PC-9 (cell line): ENCODE results near the gene LAP3. TPM values are rescaled to one million over a fixed set of nuclear protein-coding genes. Genes with fewer than 3 reads are reported as not detected.

Source experiments
- BruUV-seq: library from RNA; stranded (reverse); fragments of 400-500 nt; replicated peaks from 2 replicates; lab custom pipeline; 2021; lab: Mats Ljungman, UMichigan
- CTCF ChIA-PET: fragments of 300-600 bp; sonication (Branson Sonifier 250); formaldehyde crosslinking; loops from one replicate; lab custom pipeline; 2022; ENCODE audit warnings: antibody characterized with exemption; lab: Charles Lee
- POLR2A ChIA-PET: fragments of 300-600 bp; sonication (Branson Sonifier 250); formaldehyde crosslinking; loops from one replicate; lab custom pipeline; 2022; ENCODE audit warnings: antibody characterized with exemption; ENCODE audit not compliant: unreplicated experiment; lab: Charles Lee
- DNase-seq, 2 experiments: peaks; one replicate each; pipeline versions ENCODE4 v3.0.0 to v3.0.0-alpha.2; 2015 to 2022; ENCODE audit warnings: mixed read lengths in 1 of 2
- H2AFZ ChIP-seq: fragments of 200-600 bp; sonication (generic); 2 replicates; pipeline ENCODE4 v1.8.1; 2017; ENCODE audit warnings: antibody characterized with exemption
- H3F3A ChIP-seq: fragments of 200-600 bp; sonication (generic); 2 replicates; pipeline ENCODE4 v1.8.1; 2017; ENCODE audit warnings: antibody characterized with exemption, mild to moderate bottlenecking, low read depth; ENCODE audit not compliant: insufficient read depth
- H3K27ac ChIP-seq: fragments of 200-600 bp; sonication (generic); 2 replicates; pipeline ENCODE4 v1.6.1; 2016; ENCODE audit warnings: mixed run types
- H3K27me3 ChIP-seq: fragments of 200-600 bp; sonication (generic); 2 replicates; pipeline ENCODE4 v1.6.1; 2016; ENCODE audit warnings: low read depth, mixed run types; ENCODE audit not compliant: insufficient read depth
- H3K36me3 ChIP-seq: fragments of 200-600 bp; sonication (generic); 2 replicates; pipeline ENCODE4 v1.6.1; 2016; ENCODE audit warnings: low read depth, mixed run types
- H3K4me1 ChIP-seq: fragments of 200-600 bp; sonication (generic); replicated peaks from 2 replicates; pipeline ENCODE4 v1.6.1; 2016; ENCODE audit warnings: mixed run types; ENCODE audit not compliant: insufficient read depth
- H3K4me2 ChIP-seq: fragments of 200-600 bp; sonication (generic); 2 replicates; pipeline ENCODE4 v1.6.1; 2017; ENCODE audit warnings: mixed run types
- H3K4me3 ChIP-seq: fragments of 200-600 bp; sonication (generic); 2 replicates; pipeline ENCODE4 v1.6.1; 2016; ENCODE audit warnings: mixed run types
- H3K79me2 ChIP-seq: fragments of 200-600 bp; sonication (generic); 2 replicates; pipeline ENCODE4 v1.6.1; 2017; ENCODE audit warnings: low read depth, mixed run types
- H3K9me2 ChIP-seq: fragments of 200-600 bp; sonication (generic); 2 replicates; pipeline ENCODE4 v1.8.1; 2017; ENCODE audit warnings: mild to moderate bottlenecking; ENCODE audit not compliant: insufficient read depth
- H3K9me3 ChIP-seq: fragments of 200-600 bp; sonication (generic); 2 replicates; pipeline ENCODE4 v1.8.1; 2016; ENCODE audit warnings: low read depth; ENCODE audit not compliant: insufficient read depth
- H4K20me1 ChIP-seq: fragments of 200-600 bp; sonication (generic); 2 replicates; pipeline ENCODE4 v1.8.1; 2017; ENCODE audit not compliant: insufficient read depth
- EZH2 ChIP-seq: fragments of 200-600 bp; sonication (generic); IDR thresholded peaks from 2 replicates; pipeline ENCODE4 v1.8.0; 2017; ENCODE audit warnings: antibody characterized with exemption, low read depth
- intact Hi-C: fragments of 100-400 bp; cut with micrococcal nuclease; formaldehyde crosslinking; loops from one replicate; pipeline ENCODE4 v1.10.0; 2022; ENCODE audit not compliant: unreplicated experiment
- total RNA-seq: library from RNA; stranded (reverse); gene quantifications from 2 replicates; pipeline ENCODE4 v1.2.3, GENCODE V29; 2021
- TF ChIP-seq, protein P1 (sequence below): fragments of 200-600 bp; sonication (generic); conservative IDR thresholded peaks from 2 replicates; pipeline ENCODE4 v1.6.1; 2017; ENCODE audit warnings: mixed run types, antibody characterized with exemption, mild to moderate bottlenecking, moderate library complexity

The LAP3 gene
- total RNA-seq, 1 experiment from 2014 or later: 43.9 TPM

DNA sequence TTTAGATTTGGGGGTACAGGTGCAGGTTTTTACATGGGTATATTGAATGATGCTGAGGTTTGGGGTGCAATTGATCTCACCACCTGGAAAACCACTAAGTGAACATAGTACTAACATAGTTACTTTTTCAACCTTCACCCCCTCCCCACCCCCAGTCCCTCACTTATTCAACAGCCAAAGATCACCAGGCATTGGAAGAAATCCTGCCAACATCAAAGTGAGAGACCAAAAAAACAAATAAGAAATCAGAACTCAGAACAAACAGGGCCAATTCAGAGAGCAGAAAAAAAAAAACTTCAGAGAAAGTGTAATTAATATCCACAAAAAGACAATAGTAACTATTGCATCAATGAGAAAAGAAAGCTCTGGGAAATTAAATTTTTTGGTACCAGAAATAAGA is 20.5 kb upstream of the LAP3 start:
- no peaks in the 10 kb centered on the region for H3K9me2 ChIP-seq
- ChIA-PET POLR2A (no interaction called here), CTCF (no interaction called here)

DNA sequence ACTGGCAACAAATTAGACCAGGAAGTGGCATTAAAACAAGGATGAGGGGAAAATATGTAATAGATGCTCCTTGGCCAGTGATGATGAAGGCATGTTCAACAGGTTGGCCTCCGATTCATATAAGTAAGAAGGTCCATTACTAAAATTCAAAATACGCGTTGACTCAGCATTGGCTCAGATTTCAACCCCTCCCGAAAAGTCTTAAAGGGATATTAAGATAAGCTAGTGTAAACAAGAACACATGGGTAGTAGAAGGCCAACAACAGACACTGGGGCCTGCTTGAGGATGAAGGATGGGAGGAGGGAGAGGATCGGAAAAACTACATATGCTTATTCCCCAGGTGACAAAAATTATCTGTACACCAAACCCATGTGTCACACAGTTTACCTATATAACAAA is 19.1 kb upstream of the LAP3 start:
- H3K4me2 ChIP-seq: no peak overlapping the region
- H3K27me3 ChIP-seq: no peaks in the 10 kb centered on the region
- H3K79me2 ChIP-seq: no peaks in the 10 kb centered on the region
- no peaks in the 10 kb centered on the region for H3K9me3 ChIP-seq
- H3K4me3 ChIP-seq: no peak overlapping the region
- H4K20me1 ChIP-seq: no peaks in the 10 kb centered on the region
- CTCF ChIA-PET: no interaction called here
- H3F3A ChIP-seq: no peaks in the 10 kb centered on the region
- BruUV-seq: no TSS peak
- H3K4me1 ChIP-seq: no peaks in the 10 kb centered on the region
- no peak overlapping the region for H3K27ac ChIP-seq
- H3K9me2 ChIP-seq: no peaks in the 10 kb centered on the region
- intact Hi-C loops: no loop called here
- no peaks in the 10 kb centered on the region for H3K36me3 ChIP-seq
- no peak for TF ChIP-seq EZH2
- TF ChIP-seq, protein P1, sequence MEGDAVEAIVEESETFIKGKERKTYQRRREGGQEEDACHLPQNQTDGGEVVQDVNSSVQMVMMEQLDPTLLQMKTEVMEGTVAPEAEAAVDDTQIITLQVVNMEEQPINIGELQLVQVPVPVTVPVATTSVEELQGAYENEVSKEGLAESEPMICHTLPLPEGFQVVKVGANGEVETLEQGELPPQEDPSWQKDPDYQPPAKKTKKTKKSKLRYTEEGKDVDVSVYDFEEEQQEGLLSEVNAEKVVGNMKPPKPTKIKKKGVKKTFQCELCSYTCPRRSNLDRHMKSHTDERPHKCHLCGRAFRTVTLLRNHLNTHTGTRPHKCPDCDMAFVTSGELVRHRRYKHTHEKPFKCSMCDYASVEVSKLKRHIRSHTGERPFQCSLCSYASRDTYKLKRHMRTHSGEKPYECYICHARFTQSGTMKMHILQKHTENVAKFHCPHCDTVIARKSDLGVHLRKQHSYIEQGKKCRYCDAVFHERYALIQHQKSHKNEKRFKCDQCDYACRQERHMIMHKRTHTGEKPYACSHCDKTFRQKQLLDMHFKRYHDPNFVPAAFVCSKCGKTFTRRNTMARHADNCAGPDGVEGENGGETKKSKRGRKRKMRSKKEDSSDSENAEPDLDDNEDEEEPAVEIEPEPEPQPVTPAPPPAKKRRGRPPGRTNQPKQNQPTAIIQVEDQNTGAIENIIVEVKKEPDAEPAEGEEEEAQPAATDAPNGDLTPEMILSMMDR: no peak
- POLR2A ChIA-PET: no interaction called here
- DNase-seq: no peak
- H2AFZ ChIP-seq: no peak overlapping the region

More for the DNA sequence above, 20.5 kb upstream of the LAP3 start:
- intact Hi-C loops: no loop called here
- BruUV-seq: no TSS peak
- no peak overlapping the region for H3K27ac ChIP-seq
- TF ChIP-seq, protein P1: no peak
- TF ChIP-seq EZH2: no peak
- no peak for DNase-seq
- H3K4me3 ChIP-seq: no peak overlapping the region
- no peak overlapping the region for H2AFZ ChIP-seq
- H4K20me1 ChIP-seq: no peaks in the 10 kb centered on the region
- H3K4me2 ChIP-seq: no peak overlapping the region
- H3K4me1 ChIP-seq: no peaks in the 10 kb centered on the region
- H3K27me3 ChIP-seq: no peaks in the 10 kb centered on the region
- no peaks in the 10 kb centered on the region for H3K36me3 ChIP-seq
- H3K79me2 ChIP-seq: no peaks in the 10 kb centered on the region
- no peaks in the 10 kb centered on the region for H3F3A ChIP-seq
- H3K9me3 ChIP-seq: no peaks in the 10 kb centered on the region

DNA sequence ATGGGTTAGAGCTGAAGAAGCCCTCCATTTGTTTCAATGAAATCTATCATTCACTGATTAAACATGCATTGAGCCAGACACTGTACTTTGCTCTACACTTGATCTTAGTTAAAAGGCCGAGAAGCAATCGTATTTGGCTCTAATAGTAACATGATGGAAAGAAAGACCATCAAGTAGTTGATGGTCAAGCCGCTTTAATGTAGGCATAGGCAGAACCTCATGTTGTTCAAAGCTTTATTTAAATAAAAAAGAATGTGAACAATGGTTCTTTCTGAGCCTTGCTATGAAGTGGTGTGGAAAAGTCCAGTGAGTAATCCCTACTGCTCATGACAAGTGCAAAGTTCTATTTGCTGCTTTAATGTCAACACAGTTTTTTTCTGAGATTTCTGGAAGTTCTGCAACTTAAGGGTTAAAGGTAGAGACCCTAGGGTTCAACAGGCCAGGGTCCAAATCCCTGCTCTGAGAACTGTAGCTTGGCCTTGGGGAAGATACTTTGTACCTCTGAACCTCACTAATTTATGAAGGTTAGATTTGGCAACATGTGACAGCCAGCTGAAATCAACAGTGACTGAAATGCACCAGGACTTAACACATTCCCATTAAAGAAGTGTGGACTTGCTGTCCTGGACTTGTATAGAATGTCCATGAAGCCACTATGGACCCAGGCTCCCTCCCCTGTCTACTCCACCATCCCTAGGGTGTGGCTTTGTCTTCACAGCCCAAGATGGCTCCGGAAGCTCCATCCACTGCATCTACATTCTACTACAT is 17.9 kb upstream of the LAP3 start:
- no peak overlapping the region for H3K4me3 ChIP-seq
- H3K4me1 ChIP-seq: no peaks in the 10 kb centered on the region
- no peak overlapping the region for H3K27ac ChIP-seq
- DNase-seq: no peak
- no peak overlapping the region for H2AFZ ChIP-seq
- H3K27me3 ChIP-seq: no peaks in the 10 kb centered on the region
- no TSS peak for BruUV-seq
- H3K79me2 ChIP-seq: no peaks in the 10 kb centered on the region
- H3F3A ChIP-seq: no peaks in the 10 kb centered on the region
- no peak for TF ChIP-seq EZH2
- TF ChIP-seq, protein P1: no peak
- POLR2A ChIA-PET: no interaction called here
- H3K36me3 ChIP-seq: no peaks in the 10 kb centered on the region
- no peak overlapping the region for H3K4me2 ChIP-seq
- intact Hi-C loops: no loop called here
- CTCF ChIA-PET: no interaction called here
- no peaks in the 10 kb centered on the region for H3K9me2 ChIP-seq
- H4K20me1 ChIP-seq: no peaks in the 10 kb centered on the region
- no peaks in the 10 kb centered on the region for H3K9me3 ChIP-seq
